A673 (cell line): ENCODE results near the gene IPCEF1.

Experiments
- CTCF ChIP-seq: fragments of 300-800, 200-600 bp; sonication (generic); conservative IDR thresholded peaks from 2 replicates; pipeline ENCODE4 v1.5.1; 2017; ENCODE audit warnings: low read depth, mild to moderate bottlenecking, antibody characterized with exemption, low read length, moderate library complexity, mixed read lengths
- EZH2 ChIP-seq: fragments of 200-600 bp; sonication (generic); IDR thresholded peaks from 2 replicates; pipeline ENCODE4 v1.6.1; 2017; ENCODE audit warnings: borderline replicate concordance, low read depth, mild to moderate bottlenecking, mixed read lengths, antibody characterized with exemption, low read length; ENCODE audit not compliant: poor library complexity, severe bottlenecking

GRCh38 chr6:154187714-154188113 lies 168.9 kb downstream of the IPCEF1 start:
- no peak for TF ChIP-seq CTCF
- TF ChIP-seq EZH2: no peak
